Measurements from ENCODE around the gene PBX1. TPM values are rescaled to one million over a fixed set of nuclear protein-coding genes. Genes with fewer than 3 reads are reported as not detected.

Gene PBX1
- total and polyA plus RNA-seq, 2 experiments from 2014 or later, result 14.8 to 61.6 TPM

GRCh38 chr1:164658864-164659263 lies 99.9 kb downstream of the PBX1 start:
- Histone ChIP-seq H3K9me3 (ENCODE audit: low read depth) (no peaks in the 10 kb centered on the region), H3K4me3 (no peak overlapping the region), H3K79me2 (peaks cover 80% of the 10 kb centered on the region), H3K4me2 (peak overlapping the region; percentile 60), H4K20me1 (ENCODE audit: insufficient read depth, poor library complexity, severe bottlenecking) (no peaks in the 10 kb centered on the region), H3K36me3 (replicated peaks; ENCODE audit: insufficient read depth, low read depth) (no peaks in the 10 kb centered on the region), H3K4me1 (ENCODE audit: insufficient read depth) (peaks cover 32% of the 10 kb centered on the region), H3K9me2 (replicated peaks; ENCODE audit: insufficient read depth) (no peaks in the 10 kb centered on the region), H2AFZ (no peak overlapping the region), H3K27ac (peak overlapping the region; percentile 94), H3K27me3 (no peaks in the 10 kb centered on the region)
- TF ChIP-seq CTCF (IDR thresholded peaks at IDR 0.05; ENCODE audit: poor library complexity), result no peak
- 77% methylated on average over 3 of the region's 3 CpGs for WGBS (ENCODE audit: low lambda C conversion rate, missing lambda C conversion rate)
- no peak for DNase-seq (ENCODE audit: low spot score)

GRCh38 chr1:164659621-164660411 lies 100.8 kb downstream of the PBX1 start:
- no peaks in the 10 kb centered on the region for H3K27me3 ChIP-seq
- H3K36me3 ChIP-seq (replicated peaks; ENCODE audit: insufficient read depth, low read depth), result no peaks in the 10 kb centered on the region
- no peak overlapping the region for H3K4me3 ChIP-seq
- peaks cover 32% of the 10 kb centered on the region for H3K4me1 ChIP-seq (ENCODE audit: insufficient read depth)
- WGBS (ENCODE audit: low lambda C conversion rate, missing lambda C conversion rate), result 60% methylated on average over 4 of the region's 4 CpGs
- peak; percentile 56 for DNase-seq (ENCODE audit: low spot score)
- TF ChIP-seq EZH2phosphoT487 (IDR thresholded peaks at IDR 0.05; ENCODE audit: low read depth, severe bottlenecking, unreplicated experiment) (no peak), EZH2 (IDR thresholded peaks at IDR 0.05; ENCODE audit: borderline replicate concordance) (no peak), CTCF (IDR thresholded peaks at IDR 0.05; ENCODE audit: poor library complexity) (no peak)
- no peaks in the 10 kb centered on the region for H3K9me2 ChIP-seq (replicated peaks; ENCODE audit: insufficient read depth)
- H4K20me1 ChIP-seq (ENCODE audit: insufficient read depth, poor library complexity, severe bottlenecking), result no peaks in the 10 kb centered on the region
- H3K79me2 ChIP-seq, result peaks cover 80% of the 10 kb centered on the region
- H2AFZ ChIP-seq, result no peak overlapping the region
- peak overlapping the region; percentile 94 for H3K27ac ChIP-seq
- peak overlapping the region; percentile 60 for H3K4me2 ChIP-seq
- no peaks in the 10 kb centered on the region for H3K9me3 ChIP-seq (ENCODE audit: low read depth)

GRCh38 chr1:164660412-164660772 lies 101.4 kb downstream of the PBX1 start:
- no peak for DNase-seq (ENCODE audit: low spot score)
- no peaks in the 10 kb centered on the region for H3K9me2 ChIP-seq (replicated peaks; ENCODE audit: insufficient read depth)
- peaks cover 80% of the 10 kb centered on the region for H3K79me2 ChIP-seq
- no peaks in the 10 kb centered on the region for H4K20me1 ChIP-seq (ENCODE audit: insufficient read depth, poor library complexity, severe bottlenecking)
- peak overlapping the region; percentile 94 for H3K27ac ChIP-seq
- no peak overlapping the region for H3K4me3 ChIP-seq
- no peaks in the 10 kb centered on the region for H3K36me3 ChIP-seq (replicated peaks; ENCODE audit: insufficient read depth, low read depth)
- 80% methylated on average over 2 of the region's 2 CpGs for WGBS (ENCODE audit: low lambda C conversion rate, missing lambda C conversion rate)
- no peaks in the 10 kb centered on the region for H3K9me3 ChIP-seq (ENCODE audit: low read depth)
- H2AFZ ChIP-seq, result no peak overlapping the region
- peaks cover 32% of the 10 kb centered on the region for H3K4me1 ChIP-seq (ENCODE audit: insufficient read depth)
- TF ChIP-seq EZH2 (IDR thresholded peaks at IDR 0.05; ENCODE audit: borderline replicate concordance) (no peak), CTCF (IDR thresholded peaks at IDR 0.05; ENCODE audit: poor library complexity) (no peak), EZH2phosphoT487 (IDR thresholded peaks at IDR 0.05; ENCODE audit: low read depth, severe bottlenecking, unreplicated experiment) (no peak)
- H3K27me3 ChIP-seq, result no peaks in the 10 kb centered on the region
- H3K4me2 ChIP-seq, result peak overlapping the region; percentile 60
